Measurements from ENCODE around the gene CFAP77. TPM values are rescaled to one million over a fixed set of nuclear protein-coding genes. Genes with fewer than 3 reads are reported as not detected.

The CFAP77 gene
- total RNA-seq, 1 donor from 2014 or later = not detected

- no peak for TF ChIP-seq CTCF (IDR thresholded peaks at IDR 0.05)
- H3K36me3 Mint-ChIP-seq (ENCODE audit: low read depth) = no peaks in the 10 kb centered on the region
- ATAC-seq (ENCODE audit: low read depth) (no peak), DNase-seq (no peak)
- intact Hi-C loops (cut with micrococcal nuclease) = no loop called here
- no peaks in the 10 kb centered on the region for H3K9me3 Mint-ChIP-seq
- no peak overlapping the region for H3K4me3 Mint-ChIP-seq
- peaks cover 3% of the 10 kb centered on the region for H3K4me1 Mint-ChIP-seq
- CTCF ChIA-PET = no interaction called here
- peaks cover 5% of the 10 kb centered on the region for H3K27me3 Mint-ChIP-seq
- POLR2A ChIA-PET = no interaction called here
- H3K27ac Mint-ChIP-seq = no peak overlapping the region
Observed at GRCh38 chr9:132541870-132542830, 132.1 kb downstream of the CFAP77 start.

DNA sequence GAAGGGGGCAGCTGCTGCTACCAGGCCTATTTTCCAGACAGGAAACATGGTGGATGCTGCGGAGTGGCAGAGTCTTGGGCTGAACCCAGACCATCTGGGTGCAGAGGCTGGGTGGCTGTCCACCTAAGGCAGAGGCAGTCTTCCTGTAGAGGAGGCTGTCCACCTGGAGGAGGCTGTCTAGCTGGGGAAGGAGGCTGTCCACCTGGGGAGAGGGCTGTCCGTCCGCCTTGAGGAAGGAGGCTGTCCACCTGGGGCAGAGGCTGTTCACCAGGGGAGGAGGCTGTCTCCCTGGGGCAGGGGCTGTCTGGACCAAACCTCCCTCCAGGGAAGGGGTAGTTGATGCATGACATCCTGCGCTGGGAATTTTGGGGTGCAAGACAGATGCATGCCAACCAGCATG, 133.2 kb downstream of the CFAP77 start:
- no peak for ATAC-seq (ENCODE audit: low read depth)
- CTCF ChIA-PET = no interaction called here
- no peaks in the 10 kb centered on the region for H3K36me3 Mint-ChIP-seq (ENCODE audit: low read depth)
- no peak for DNase-seq
- intact Hi-C loops (cut with micrococcal nuclease) = no loop called here
- no peaks in the 10 kb centered on the region for H3K9me3 Mint-ChIP-seq
- no peak overlapping the region for H3K4me3 Mint-ChIP-seq
- peaks cover 4% of the 10 kb centered on the region for H3K27me3 Mint-ChIP-seq
- peaks cover 3% of the 10 kb centered on the region for H3K4me1 Mint-ChIP-seq
- H3K27ac Mint-ChIP-seq = no peak overlapping the region
- TF ChIP-seq CTCF (IDR thresholded peaks at IDR 0.05) = no peak
- POLR2A ChIA-PET = no interaction called here

DNA sequence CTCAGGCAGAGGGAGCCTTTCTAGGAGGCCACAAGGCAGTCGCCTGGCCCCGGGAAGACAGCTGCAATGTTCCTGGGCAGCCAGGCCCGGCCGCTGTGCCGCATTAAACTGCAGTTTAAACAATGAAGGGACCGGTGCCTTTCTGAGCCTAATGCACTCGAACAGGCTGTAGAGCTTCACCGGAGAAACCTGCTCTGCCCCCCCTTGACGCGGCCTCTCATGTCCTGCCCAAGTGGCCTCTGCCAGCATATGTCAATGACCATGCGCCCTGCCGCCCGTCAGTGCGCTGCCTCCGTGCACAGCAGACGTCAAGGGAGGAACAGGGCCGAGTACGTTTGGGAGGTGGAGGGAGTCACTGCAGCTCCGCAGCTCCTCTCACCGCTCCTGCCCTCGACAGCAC, 133.9 kb downstream of the CFAP77 start:
- intact Hi-C loops (cut with micrococcal nuclease) = no loop called here
- no peak for ATAC-seq (ENCODE audit: low read depth)

DNA sequence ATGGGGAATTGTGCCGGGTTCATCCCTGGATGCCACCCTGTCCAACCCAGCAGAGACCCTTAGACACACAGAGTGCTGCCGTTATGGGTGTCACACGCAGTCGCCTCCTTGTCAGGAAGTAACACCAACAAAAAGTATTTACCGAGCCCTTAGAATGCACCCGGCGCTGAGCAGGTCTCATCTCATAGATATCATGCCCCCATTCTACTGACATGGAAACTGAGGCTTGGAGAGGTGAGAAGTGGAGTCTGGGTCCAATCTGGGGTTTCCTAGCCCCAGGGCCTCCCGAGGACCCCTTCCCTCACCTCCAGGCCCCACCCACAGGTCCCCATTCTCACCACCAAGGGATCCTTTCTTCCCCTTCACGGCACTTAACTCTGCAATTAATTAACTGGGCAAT, 135.6 kb downstream of the CFAP77 start:
- TF ChIP-seq CTCF (IDR thresholded peaks at IDR 0.05) = no peak
- H3K4me1 Mint-ChIP-seq = peaks cover 3% of the 10 kb centered on the region
- intact Hi-C loops (cut with micrococcal nuclease) = no loop called here
- H3K27me3 Mint-ChIP-seq = peaks cover 4% of the 10 kb centered on the region
- ChIA-PET CTCF (no interaction called here), POLR2A (no interaction called here)
- DNase-seq (no peak), ATAC-seq (ENCODE audit: low read depth) (no peak)
- no peaks in the 10 kb centered on the region for H3K36me3 Mint-ChIP-seq (ENCODE audit: low read depth)
- H3K9me3 Mint-ChIP-seq = no peaks in the 10 kb centered on the region
- H3K4me3 Mint-ChIP-seq = no peak overlapping the region
- no peak overlapping the region for H3K27ac Mint-ChIP-seq

More for the DNA sequence above, 133.9 kb downstream of the CFAP77 start:
- no peak overlapping the region for H3K27ac Mint-ChIP-seq
- TF ChIP-seq CTCF (IDR thresholded peaks at IDR 0.05) = no peak
- ChIA-PET POLR2A (no interaction called here), CTCF (no interaction called here)
- no peak for DNase-seq
- H3K4me3 Mint-ChIP-seq = no peak overlapping the region
- peaks cover 3% of the 10 kb centered on the region for H3K4me1 Mint-ChIP-seq
- H3K27me3 Mint-ChIP-seq = peaks cover 4% of the 10 kb centered on the region
- no peaks in the 10 kb centered on the region for H3K9me3 Mint-ChIP-seq
- H3K36me3 Mint-ChIP-seq (ENCODE audit: low read depth) = no peaks in the 10 kb centered on the region

- Mint-ChIP-seq H3K4me3 (no peak overlapping the region), H3K9me3 (no peaks in the 10 kb centered on the region), H3K27me3 (peaks cover 8% of the 10 kb centered on the region), H3K36me3 (ENCODE audit: low read depth) (no peaks in the 10 kb centered on the region), H3K4me1 (peaks cover 3% of the 10 kb centered on the region), H3K27ac (no peak overlapping the region)
- POLR2A ChIA-PET = no interaction called here
- CTCF ChIA-PET = no interaction called here
- no peak for TF ChIP-seq CTCF (IDR thresholded peaks at IDR 0.05)
- ATAC-seq (ENCODE audit: low read depth) (no peak), DNase-seq (no peak)
- intact Hi-C loops (cut with micrococcal nuclease) = no loop called here
Observed at GRCh38 chr9:132546148-132547051, 136.4 kb downstream of the CFAP77 start.
